A549 (cell line): ENCODE measurements around the gene NHSL2. TPM values are rescaled to one million over a fixed set of nuclear protein-coding genes. Genes with fewer than 3 reads are reported as not detected.
A peak's percentile ranks its signal among the peaks of the same experiment; 100 is the strongest.

Experiments
- ATAC-seq, 2 experiments: fragments of 200-7000 bp in 1 of 2; fragments of >200 bp in 1 of 2; cut with Nextera tagmentation in 1 of 2; cut with Tn5 transposase in 1 of 2; 3 replicates each; pipeline versions ENCODE4 v1.8.0 to v1.9.1; 2018 to 2020; ENCODE audit warnings: mild to moderate bottlenecking in 1 of 2, moderate library complexity in 1 of 2
- CTCF ChIA-PET: fragments of 300-600 bp; sonication (Branson Sonifier 250); formaldehyde crosslinking; extraction: SDS; loops from one replicate; lab custom pipeline; 2021; ENCODE audit warnings: antibody characterized with exemption, inconsistent platforms; lab: Yijun Ruan, JAX
- POLR2A ChIA-PET: fragments of 350-600 bp; formaldehyde crosslinking; extraction: SDS; loops from one replicate; lab custom pipeline; 2021; ENCODE audit warnings: antibody characterized with exemption, inconsistent platforms; lab: Yijun Ruan, JAX
- DNase-seq, 2 experiments: peaks; one replicate each; pipeline versions ENCODE4 v3.0.0 to v3.0.0-alpha.2; 2011 to 2016; ENCODE audit warnings: low read depth in 1 of 2, low spot score in 1 of 2
- FAIRE-seq: peaks from 2 replicates; lab custom pipeline; 2011; peaks lifted over from hg19 to GRCh38; lab: Jason Lieb, UNC
- H3K27ac ChIP-seq, 2 experiments: fragments of >200 bp; sonication (Bioruptor Twin); formaldehyde crosslinking; 3 replicates each; pipeline ENCODE4 v1.5.1; 2016 to 2017
- H3K4me1 ChIP-seq: fragments of >200 bp; sonication (Bioruptor Twin); formaldehyde crosslinking; 3 replicates; pipeline ENCODE4 v1.6.1; 2016
- H3K4me2 ChIP-seq: fragments of >200 bp; sonication (Bioruptor Twin); formaldehyde crosslinking; 3 replicates; pipeline ENCODE4 v1.6.1; 2016
- H3K4me3 ChIP-seq: fragments of >200 bp; sonication (Bioruptor Twin); formaldehyde crosslinking; 3 replicates; pipeline ENCODE4 v1.5.1; 2016
- H3K9me3 ChIP-seq: fragments of >200 bp; sonication (Bioruptor Twin); formaldehyde crosslinking; 3 replicates; pipeline ENCODE4 v1.6.1; 2016
- CBX2 ChIP-seq: fragments of 200-600 bp; sonication (generic); IDR thresholded peaks from 2 replicates; pipeline ENCODE4 v1.6.1; 2016; ENCODE audit warnings: low read depth, mild to moderate bottlenecking, borderline replicate concordance
- CBX8 ChIP-seq: fragments of 200-600 bp; sonication (generic); IDR thresholded peaks from 2 replicates; pipeline ENCODE4 v1.6.1; 2016
- EP300 ChIP-seq, 2 experiments: fragments of >200 bp; sonication (Bioruptor Twin); formaldehyde crosslinking; IDR thresholded peaks; 2 replicates in 1 of 2; 3 replicates in 1 of 2; pipeline ENCODE4 v1.6.1; 2016 to 2017
- ESRRA ChIP-seq: fragments of 150-350 bp; IDR thresholded peaks from 2 replicates; pipeline ENCODE4 v1.6.1; 2014; ENCODE audit warnings: mild to moderate bottlenecking, low read length, borderline replicate concordance
- HDAC2 ChIP-seq: fragments of 200-600 bp; sonication (generic); IDR thresholded peaks from 2 replicates; pipeline ENCODE4 v1.6.1; 2016
- HOXA7 ChIP-seq: fragments of 250-450 bp; sonication (Bioruptor Pico); IDR thresholded peaks from 2 replicates; pipeline ENCODE4 v1.5.0; 2020; ENCODE audit warnings: mild to moderate bottlenecking, moderate library complexity
- HOXB13 ChIP-seq: fragments of 250-450 bp; sonication (Bioruptor Pico); IDR thresholded peaks from 2 replicates; pipeline ENCODE4 v1.5.0; 2020; ENCODE audit warnings: low read depth, mild to moderate bottlenecking, moderate library complexity
- JUNB ChIP-seq: fragments of >200 bp; sonication (Bioruptor Twin); formaldehyde crosslinking; IDR thresholded peaks from 2 replicates; pipeline ENCODE4 v1.6.1; 2016
- KDM1A ChIP-seq: fragments of 200-600 bp; sonication (generic); IDR thresholded peaks from 2 replicates; pipeline ENCODE4 v1.6.1; 2016; ENCODE audit warnings: low read depth, mild to moderate bottlenecking
- KDM5A ChIP-seq: fragments of 200-600 bp; sonication (generic); IDR thresholded peaks from 2 replicates; pipeline ENCODE4 v1.6.1; 2016; ENCODE audit warnings: antibody characterized with exemption, mild to moderate bottlenecking
- MAFK ChIP-seq: fragments of 450-650 bp; IDR thresholded peaks from 2 replicates; pipeline ENCODE4 v1.6.1; 2014; ENCODE audit not compliant: partially characterized antibody
- MYC ChIP-seq: IDR thresholded peaks from 2 replicates; pipeline ENCODE4 v1.6.1; 2012; ENCODE audit warnings: mild to moderate bottlenecking, inconsistent platforms, low read length, improper control_type of control experiment, borderline replicate concordance
- NPAS2 ChIP-seq: fragments of 250-450 bp; sonication (Bioruptor Pico); IDR thresholded peaks from 2 replicates; pipeline ENCODE4 v1.8.0; 2022; ENCODE audit warnings: mild to moderate bottlenecking, moderate library complexity, borderline replicate concordance
- PHF8 ChIP-seq: fragments of 200-600 bp; sonication (generic); IDR thresholded peaks from 2 replicates; pipeline ENCODE4 v1.6.1; 2016; ENCODE audit warnings: low read depth, mild to moderate bottlenecking, antibody characterized with exemption, moderate library complexity, borderline replicate concordance
- POLR2AphosphoS2 ChIP-seq: conservative IDR thresholded peaks from 2 replicates; pipeline ENCODE4 v1.6.1; 2012; ENCODE audit warnings: low read length, improper control_type of control experiment, inconsistent platforms
- RFX5 ChIP-seq: fragments of 450-650 bp; IDR thresholded peaks from 2 replicates; pipeline ENCODE4 v1.7.1; 2014; ENCODE audit warnings: antibody characterized with exemption, mild to moderate bottlenecking, moderate library complexity
- RNF2 ChIP-seq: fragments of 200-600 bp; sonication (generic); IDR thresholded peaks from 2 replicates; pipeline ENCODE4 v1.6.1; 2016; ENCODE audit warnings: low read depth, mild to moderate bottlenecking, antibody characterized with exemption, moderate library complexity, borderline replicate concordance
- SREBF2 ChIP-seq: fragments of 450-650 bp; IDR thresholded peaks from 2 replicates; pipeline ENCODE4 v1.6.1; 2014; ENCODE audit warnings: mild to moderate bottlenecking, moderate library complexity
- TFCP2L1 ChIP-seq: fragments of 250-450 bp; sonication (Bioruptor Pico); IDR thresholded peaks from 2 replicates; pipeline ENCODE4 v1.5.0; 2021; ENCODE audit warnings: mild to moderate bottlenecking
- TP53 ChIP-seq: fragments of 250-450 bp; sonication (Bioruptor Pico); IDR thresholded peaks from 2 replicates; pipeline ENCODE4 v1.5.0; 2021; ENCODE audit warnings: mild to moderate bottlenecking, moderate library complexity
- ZFP36 ChIP-seq: fragments of 450-650 bp; IDR thresholded peaks from 2 replicates; pipeline ENCODE4 v1.6.1; 2014; ENCODE audit warnings: borderline replicate concordance; ENCODE audit not compliant: partially characterized antibody
- ZSCAN20 ChIP-seq: fragments of 250-450 bp; sonication (Bioruptor Pico); IDR thresholded peaks from 2 replicates; pipeline ENCODE4 v1.8.0; 2022; ENCODE audit warnings: mild to moderate bottlenecking, moderate library complexity
- WGBS: methylation state at CpG from one replicate; pipeline ENCODE4 v1.1.6; 2017; ENCODE audit errors: missing lambda C conversion rate; 5-methylcytosine and 5-hydroxymethylcytosine counted together
- polyA plus RNA-seq, 4 experiments: library from polyadenylated mRNA; depleted of rRNA in 3 of 4; stranded (reverse); fragments of >200 nt; fragmentation: RNase III in 1 of 4; extraction: RNeasy Plus Mini Kit Qiagen cat#74134 plus additional on column Dnase treatment in 1 of 4; gene quantifications; 2 replicates in 3 of 4; 3 replicates in 1 of 4; pipeline ENCODE4 v1.2.3, GENCODE V29; 2011 to 2017
- TF ChIP-seq, protein P1 (sequence below): fragments of >200 bp; sonication (Bioruptor Twin); formaldehyde crosslinking; IDR thresholded peaks from 2 replicates; pipeline ENCODE4 v1.6.1; 2016
- TF ChIP-seq, protein P2 (sequence below): fragments of >200 bp; sonication (Bioruptor Twin); formaldehyde crosslinking; IDR thresholded peaks from 3 replicates; pipeline ENCODE4 v1.6.1; 2016
- TF ChIP-seq, protein P3 (sequence below): fragments of >200 bp; sonication (Bioruptor Twin); formaldehyde crosslinking; IDR thresholded peaks from 3 replicates; pipeline ENCODE4 v1.5.1; 2016

Gene NHSL2
- polyA plus RNA-seq, 2 of the 4 experiments (the other 2 are of a cell fraction), result 0.26 to 0.48 TPM

DNA sequence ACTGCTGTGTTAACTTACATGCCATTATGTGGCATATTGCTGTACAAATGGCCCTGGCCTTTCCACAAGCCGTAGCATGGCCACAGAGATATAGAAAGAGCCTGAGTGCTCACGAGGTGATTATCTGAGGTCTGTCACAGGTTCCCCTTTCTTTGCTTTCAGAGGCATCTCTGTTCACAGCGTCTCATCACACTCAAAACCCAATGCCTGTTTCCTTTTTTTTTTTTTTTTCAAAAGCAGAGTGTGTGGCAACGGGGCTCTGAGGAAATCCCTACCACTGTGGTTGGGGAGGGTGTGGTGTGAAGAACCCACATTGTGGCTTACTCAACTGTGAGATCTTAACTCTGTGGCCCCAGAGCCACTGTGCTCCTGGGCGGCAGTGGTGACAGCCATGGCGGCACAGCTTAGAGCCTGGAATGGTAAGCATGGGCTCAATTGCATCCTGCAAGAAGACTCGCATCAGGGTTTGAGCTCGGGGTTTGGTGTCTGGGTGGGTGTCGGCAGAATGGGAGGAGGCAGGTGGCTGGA, 190.2 kb downstream of the NHSL2 start:
- WGBS, result 69% methylated on average over 8 of the region's 9 CpGs
- H3K27ac ChIP-seq, result no peak overlapping the region
- H3K4me2 ChIP-seq, result no peak overlapping the region
- no peaks in the 10 kb centered on the region for H3K9me3 ChIP-seq
- ChIA-PET POLR2A (no interaction called here), CTCF (interaction anchor here (0.9 kb wide), 1 partner anchor 83 kb away, joined by 3 read pairs; no protein-coding TSS in a partner anchor)
- FAIRE-seq, result no peak
- no peak for DNase-seq
- H3K4me3 ChIP-seq, result no peak overlapping the region
- TF ChIP-seq CBX8 (no peak), KDM5A (no peak), JUNB (no peak), PHF8 (no peak), RNF2 (no peak), EP300 (IDR thresholded peaks at IDR 0.05) (no peak), CBX2 (no peak), HOXB13 (CRISPR knock-in tag) (no peak), ZFP36 (no peak), KDM1A (no peak), HOXA7 (no peak), MYC (no peak), MAFK (no peak)
- TF ChIP-seq, protein P1, sequence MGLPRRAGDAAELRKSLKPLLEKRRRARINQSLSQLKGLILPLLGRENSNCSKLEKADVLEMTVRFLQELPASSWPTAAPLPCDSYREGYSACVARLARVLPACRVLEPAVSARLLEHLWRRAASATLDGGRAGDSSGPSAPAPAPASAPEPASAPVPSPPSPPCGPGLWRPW, result no peak
- TF ChIP-seq, protein P2, sequence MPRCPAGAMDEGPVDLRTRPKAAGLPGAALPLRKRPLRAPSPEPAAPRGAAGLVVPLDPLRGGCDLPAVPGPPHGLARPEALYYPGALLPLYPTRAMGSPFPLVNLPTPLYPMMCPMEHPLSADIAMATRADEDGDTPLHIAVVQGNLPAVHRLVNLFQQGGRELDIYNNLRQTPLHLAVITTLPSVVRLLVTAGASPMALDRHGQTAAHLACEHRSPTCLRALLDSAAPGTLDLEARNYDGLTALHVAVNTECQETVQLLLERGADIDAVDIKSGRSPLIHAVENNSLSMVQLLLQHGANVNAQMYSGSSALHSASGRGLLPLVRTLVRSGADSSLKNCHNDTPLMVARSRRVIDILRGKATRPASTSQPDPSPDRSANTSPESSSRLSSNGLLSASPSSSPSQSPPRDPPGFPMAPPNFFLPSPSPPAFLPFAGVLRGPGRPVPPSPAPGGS, result no peak
- ATAC-seq, result no peak
- H3K4me1 ChIP-seq, result peaks cover 9% of the 10 kb centered on the region; the same call in 2 of the 3 replicates

DNA sequence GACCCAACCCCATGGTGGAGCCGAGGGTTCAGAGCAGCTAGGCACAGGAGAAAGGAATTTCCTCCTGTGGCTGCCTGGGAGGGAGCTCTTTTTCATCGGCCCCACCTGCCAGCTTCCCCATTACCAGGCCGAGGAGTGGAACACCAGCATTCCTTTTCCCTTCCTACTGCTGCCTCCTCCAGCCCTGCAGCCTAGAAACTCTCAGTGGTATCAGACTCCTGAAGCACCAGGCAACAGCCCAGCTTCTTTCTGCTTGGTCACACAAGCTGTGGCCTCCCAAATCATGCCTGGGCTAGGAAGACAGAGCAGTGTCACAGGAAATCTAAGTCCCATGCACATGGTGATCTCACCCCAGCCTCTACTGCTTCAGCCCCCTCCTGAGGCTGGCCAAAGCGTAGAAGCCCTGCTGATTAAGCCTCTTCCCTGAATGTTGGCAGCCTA, 191.0 kb downstream of the NHSL2 start:
- no peak for TF ChIP-seq ZSCAN20 (CRISPR knock-in tag)
- no peak for TF ChIP-seq ESRRA
- 61% methylated on average over 4 of the region's 4 CpGs for WGBS
- ChIA-PET POLR2A (no interaction called here), CTCF (interaction anchor here (0.9 kb wide), 1 partner anchor 84 kb away, joined by 3 read pairs; no protein-coding TSS in a partner anchor)
- no peak for FAIRE-seq
- Histone ChIP-seq H3K4me1 (peaks cover 9% of the 10 kb centered on the region; the same call in 2 of the 3 replicates), H3K4me3 (no peak overlapping the region), H3K9me3 (no peaks in the 10 kb centered on the region), H3K27ac (no peak overlapping the region), H3K4me2 (no peak overlapping the region)
- ATAC-seq, result no peak
- DNase-seq, result no peak

DNA sequence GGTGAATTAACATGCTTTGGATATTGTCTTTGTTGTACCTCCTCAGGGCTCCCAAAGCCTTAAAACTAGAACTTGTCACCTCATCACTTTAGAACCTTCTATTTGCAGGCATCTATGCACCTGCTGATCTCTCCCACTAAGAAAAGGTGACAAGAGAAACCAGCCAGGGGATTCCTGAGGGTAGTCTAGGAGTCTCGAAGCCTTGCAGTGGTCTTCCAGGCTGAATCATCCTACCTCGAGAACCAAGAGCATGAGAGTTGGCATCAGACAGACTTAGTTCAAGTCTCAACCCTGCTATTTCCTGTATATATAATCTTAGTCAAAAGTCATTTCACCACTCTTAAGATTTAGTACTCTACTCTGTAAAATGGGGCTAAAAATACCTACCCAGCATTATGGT, 191.5 kb downstream of the NHSL2 start:
- FAIRE-seq (no peak), DNase-seq (no peak), ATAC-seq (no peak)
- ChIA-PET CTCF (interaction anchor here (0.9 kb wide), 1 partner anchor 84 kb away, joined by 3 read pairs; no protein-coding TSS in a partner anchor), POLR2A (no interaction called here)
- whole genome bisulfite sequencing, result 70% methylated on average over 2 of the region's 2 CpGs
- Histone ChIP-seq H3K4me2 (no peak overlapping the region), H3K4me1 (peaks cover 10% of the 10 kb centered on the region; the same call in 2 of the 3 replicates), H3K27ac (no peak overlapping the region), H3K4me3 (no peak overlapping the region), H3K9me3 (no peaks in the 10 kb centered on the region)
- TF ChIP-seq MAFK (no peak), HDAC2 (no peak), TP53 (CRISPR knock-in tag) (no peak), SREBF2 (no peak)

DNA sequence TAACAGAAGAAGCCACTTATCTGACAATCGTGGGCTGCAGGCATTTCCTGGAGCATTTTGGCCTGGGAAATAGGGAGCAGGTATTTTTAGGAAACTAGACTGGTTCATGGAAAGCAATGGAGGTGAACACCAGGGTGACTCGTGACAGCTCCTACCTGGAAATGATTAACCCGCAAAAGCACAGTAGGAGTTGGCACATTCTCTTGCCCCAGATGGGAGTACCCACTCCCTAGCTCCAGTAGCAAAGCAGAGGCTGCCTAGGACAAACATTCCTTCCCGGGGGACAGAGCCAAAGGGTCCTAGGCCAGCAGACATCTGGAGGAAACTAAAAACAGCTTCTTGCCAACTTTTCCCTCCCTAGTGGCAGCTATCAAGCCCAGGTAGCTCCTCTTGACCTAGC, 192.1 kb downstream of the NHSL2 start:
- ChIA-PET POLR2A (no interaction called here), CTCF (no interaction called here)
- Histone ChIP-seq H3K4me3 (no peak overlapping the region), H3K27ac (no peak overlapping the region), H3K4me1 (peaks cover 16% of the 10 kb centered on the region; the same call in 2 of the 3 replicates), H3K4me2 (peak overlapping the region; percentile 23; the same call in 1 of the 3 replicates), H3K9me3 (no peaks in the 10 kb centered on the region)
- FAIRE-seq, result peak; percentile 46
- DNase-seq, result no peak
- ATAC-seq, result no peak
- WGBS, result 35% methylated on average over 4 of the region's 4 CpGs
- no peak for TF ChIP-seq POLR2AphosphoS2
- no peak for TF ChIP-seq SREBF2
- TF ChIP-seq RFX5, result no peak
- TF ChIP-seq NPAS2 (CRISPR knock-in tag), result no peak
- TF ChIP-seq, protein P3, sequence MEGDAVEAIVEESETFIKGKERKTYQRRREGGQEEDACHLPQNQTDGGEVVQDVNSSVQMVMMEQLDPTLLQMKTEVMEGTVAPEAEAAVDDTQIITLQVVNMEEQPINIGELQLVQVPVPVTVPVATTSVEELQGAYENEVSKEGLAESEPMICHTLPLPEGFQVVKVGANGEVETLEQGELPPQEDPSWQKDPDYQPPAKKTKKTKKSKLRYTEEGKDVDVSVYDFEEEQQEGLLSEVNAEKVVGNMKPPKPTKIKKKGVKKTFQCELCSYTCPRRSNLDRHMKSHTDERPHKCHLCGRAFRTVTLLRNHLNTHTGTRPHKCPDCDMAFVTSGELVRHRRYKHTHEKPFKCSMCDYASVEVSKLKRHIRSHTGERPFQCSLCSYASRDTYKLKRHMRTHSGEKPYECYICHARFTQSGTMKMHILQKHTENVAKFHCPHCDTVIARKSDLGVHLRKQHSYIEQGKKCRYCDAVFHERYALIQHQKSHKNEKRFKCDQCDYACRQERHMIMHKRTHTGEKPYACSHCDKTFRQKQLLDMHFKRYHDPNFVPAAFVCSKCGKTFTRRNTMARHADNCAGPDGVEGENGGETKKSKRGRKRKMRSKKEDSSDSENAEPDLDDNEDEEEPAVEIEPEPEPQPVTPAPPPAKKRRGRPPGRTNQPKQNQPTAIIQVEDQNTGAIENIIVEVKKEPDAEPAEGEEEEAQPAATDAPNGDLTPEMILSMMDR, result no peak
- TF ChIP-seq CBX2, result no peak
- TF ChIP-seq TFCP2L1 (CRISPR knock-in tag), result no peak
